HK-2 (cell line): ENCODE data around the gene CXCR5.

Source experiments
- DNase-seq: peaks from one replicate; pipeline ENCODE4 v3.0.0-alpha.2; 2018; ENCODE audit not compliant: unreplicated experiment

Gene CXCR5

DNA sequence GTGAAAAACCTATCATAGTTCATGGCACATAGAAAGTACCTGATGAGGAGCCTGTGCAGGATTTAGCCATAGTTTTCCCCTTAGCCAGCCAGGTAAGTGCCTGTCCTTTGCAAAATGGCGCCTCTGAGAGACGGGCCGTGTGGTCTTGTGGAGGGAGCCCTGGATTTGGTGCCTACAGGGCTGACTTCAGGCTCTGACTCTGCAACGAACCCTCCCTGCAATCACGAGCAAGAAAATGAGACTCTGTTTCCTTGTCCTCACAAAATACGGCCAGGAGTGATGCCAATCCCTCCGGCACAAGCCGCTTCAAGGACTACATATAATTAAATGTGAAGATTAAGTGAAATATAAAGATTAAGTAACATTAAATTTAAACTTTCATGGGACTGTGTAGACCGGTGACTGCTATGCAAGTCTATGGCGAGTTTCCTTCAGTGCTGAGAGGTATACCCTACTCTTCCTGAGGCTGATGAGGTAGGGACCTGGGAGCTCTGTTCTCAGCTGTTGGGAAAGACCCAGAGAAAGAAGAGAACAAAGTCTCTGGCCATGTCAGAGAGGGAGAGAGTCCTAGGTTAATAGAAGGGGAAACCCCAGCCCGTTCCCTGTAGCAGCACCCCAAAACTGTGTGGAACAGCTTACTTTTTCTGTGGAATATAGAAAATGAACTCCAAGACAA lies 6.1 kb upstream of the CXCR5 start:
- DNase-seq: no peak

DNA sequence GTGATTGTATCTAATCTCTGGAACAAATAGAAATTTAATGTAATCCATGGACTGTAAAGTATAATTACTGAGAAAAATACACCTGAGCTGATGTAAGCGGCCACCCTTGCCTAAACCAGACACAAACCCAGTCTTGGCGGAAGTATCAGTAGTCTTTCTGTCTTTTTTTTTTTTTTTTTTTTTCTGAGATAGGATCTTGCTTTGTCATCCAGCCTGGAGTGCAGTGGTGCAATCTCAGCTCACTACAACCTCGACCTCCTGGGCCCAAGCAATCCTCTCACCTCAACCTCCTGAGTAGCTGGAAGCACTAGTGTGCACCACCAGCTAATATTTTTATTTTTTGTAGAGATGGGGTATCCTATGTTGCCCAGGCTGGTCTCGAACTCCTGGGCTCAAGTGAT lies 5.5 kb upstream of the CXCR5 start:
- DNase-seq: no peak

DNA sequence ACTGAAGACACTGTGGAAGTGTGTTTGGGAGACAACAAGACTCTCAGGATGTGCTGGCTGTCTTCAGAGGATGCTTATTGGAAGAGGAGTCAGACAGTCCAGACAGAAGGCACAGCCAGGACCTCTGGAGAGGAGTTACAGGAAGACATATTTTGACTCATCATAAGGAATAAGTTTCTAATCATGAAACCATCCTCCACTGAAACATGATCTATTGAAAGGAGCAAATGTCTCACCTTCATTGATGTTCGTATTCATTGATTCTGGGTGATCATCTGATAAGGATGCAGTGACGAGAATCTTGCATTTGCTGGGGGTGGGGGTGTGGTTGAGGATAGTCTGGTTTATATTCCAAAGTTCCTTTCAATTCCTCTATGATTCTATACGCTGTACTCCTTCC lies 2.5 kb upstream of the CXCR5 start:
- DNase-seq: no peak

DNA sequence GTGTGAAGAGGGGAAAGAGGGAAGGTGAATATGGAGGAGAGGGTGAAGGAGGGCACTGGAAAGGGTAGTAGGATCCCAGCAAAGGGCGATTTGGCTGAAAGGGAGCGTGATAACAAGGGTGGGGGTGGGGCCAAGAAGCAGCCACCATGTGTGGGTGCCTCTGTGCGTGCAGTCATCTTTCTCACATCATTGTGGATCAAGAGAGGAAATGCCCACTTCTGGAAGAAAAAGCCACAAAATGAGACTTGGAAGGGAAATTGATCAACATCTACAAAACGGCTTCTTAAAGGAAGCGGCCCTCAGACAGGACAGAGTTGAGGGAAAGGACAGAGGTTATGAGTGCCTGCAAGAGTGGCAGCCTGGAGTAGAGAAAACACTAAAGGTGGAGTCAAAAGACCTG lies 1.2 kb upstream of the CXCR5 start:
- DNase-seq: no peak

DNA sequence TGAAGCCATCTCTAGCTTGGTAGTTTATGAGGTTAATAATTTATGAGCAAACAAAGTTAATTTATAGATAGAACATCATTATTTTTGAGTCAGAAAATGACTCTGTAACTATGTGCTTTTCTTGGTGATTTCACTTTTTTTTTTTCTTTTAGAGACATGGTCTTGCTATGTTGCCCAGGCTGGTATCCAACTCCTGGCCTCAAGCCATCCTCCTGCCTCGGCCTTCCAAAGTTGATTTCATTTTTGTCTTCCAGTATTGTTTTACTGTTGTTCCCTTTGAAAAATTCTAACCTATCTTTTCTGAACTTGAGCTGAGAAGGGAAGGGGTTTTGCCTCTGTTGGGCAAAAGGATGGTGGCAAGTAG lies 706 bp upstream of the CXCR5 start:
- no peak for DNase-seq

DNA sequence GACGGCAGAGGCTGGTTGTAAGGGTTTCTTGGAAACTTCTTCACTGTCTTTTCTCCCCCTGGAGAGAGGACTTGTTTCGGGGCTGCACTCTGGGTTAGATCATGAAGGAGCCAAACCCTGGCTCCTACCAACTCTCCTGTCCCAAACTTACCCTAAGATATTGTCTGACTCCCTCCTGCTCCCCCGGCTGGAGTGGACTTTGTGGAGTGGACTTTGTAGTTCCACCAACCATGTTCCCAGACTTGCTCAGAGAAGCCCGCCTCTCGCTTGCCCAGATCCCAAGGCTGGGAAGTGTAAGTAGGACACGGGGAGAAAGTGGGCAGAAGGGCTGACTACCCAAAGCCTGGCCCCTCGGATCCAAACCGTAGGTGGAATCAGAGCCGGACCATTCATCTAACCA lies 1.2 kb downstream of the CXCR5 start:
- DNase-seq: no peak

DNA sequence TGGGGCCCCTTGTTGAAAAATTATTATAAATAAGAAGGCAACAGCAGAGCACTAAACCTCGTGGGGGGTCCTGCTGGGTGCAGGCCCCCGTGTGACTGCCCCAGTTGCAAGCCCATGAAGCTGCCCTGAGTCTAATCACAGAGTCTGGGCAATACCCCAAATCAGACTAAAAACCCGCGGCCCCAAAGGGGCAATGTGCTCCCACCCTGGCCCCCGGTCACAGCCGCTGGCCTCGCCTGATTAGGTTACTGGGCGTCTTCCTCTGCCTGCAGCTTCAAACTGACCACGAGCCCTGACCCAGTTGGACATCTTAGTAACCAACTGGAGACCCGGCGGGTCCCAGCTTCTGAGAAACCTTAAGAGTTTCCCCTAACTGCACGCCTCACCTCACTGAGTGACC lies 1.6 kb downstream of the CXCR5 start:
- DNase-seq: no peak

DNA sequence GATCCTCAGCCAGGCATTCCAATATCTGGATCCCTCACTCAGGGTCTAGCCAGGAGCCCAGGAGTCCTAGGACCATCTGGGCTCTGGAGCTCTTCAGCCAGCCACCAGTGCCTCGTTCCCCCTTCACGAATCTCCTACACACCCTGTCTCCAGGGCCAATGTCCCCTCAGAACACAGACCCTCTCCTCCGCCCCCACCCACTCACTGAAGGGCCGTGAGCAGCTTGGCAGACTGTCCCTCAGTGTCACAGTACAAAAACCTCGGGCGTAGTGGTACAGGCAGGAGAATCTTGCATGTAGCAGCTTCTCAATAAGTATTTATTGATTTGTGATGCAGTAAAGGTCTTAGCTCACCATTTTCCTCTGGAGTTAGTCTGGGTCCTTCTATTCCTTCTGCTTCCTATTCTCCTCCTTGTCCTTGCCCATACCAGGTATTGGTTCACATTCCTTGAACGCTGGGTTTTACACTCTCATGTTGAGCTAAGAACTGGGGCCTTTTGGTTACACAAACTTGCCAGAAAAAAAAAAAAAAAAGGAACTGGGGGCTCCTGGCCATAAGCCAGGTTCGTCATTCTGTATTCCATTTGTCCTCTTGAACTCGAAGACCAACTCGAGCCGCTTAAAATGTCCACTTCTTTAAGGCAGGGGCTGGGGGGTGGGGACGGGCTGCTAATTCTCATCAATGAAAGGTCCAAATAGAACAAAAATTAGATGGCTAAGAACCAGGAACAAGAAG lies 2.3 kb downstream of the CXCR5 start:
- no peak for DNase-seq

DNA sequence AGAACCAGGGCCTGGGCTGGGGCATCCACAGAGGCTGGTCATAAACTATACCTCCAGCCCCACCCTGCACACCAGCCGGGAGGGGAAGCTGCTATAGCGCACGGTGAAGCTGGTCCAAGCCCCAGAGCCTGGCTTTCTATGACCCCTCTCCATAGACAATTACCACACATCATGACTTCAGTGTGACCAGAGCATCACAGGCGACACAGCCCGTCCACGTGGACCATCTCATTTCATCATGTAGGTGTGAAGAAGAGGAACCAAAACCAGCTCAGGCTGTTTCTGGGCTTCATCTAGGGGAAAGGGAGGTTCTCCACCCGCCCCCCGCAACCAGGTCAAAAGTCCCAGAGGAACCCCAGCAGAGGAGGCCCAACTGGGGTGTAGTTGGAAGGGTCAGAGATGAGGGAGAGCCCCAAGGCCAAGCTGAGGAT lies 3.0 kb downstream of the CXCR5 start:
- no peak for DNase-seq

DNA sequence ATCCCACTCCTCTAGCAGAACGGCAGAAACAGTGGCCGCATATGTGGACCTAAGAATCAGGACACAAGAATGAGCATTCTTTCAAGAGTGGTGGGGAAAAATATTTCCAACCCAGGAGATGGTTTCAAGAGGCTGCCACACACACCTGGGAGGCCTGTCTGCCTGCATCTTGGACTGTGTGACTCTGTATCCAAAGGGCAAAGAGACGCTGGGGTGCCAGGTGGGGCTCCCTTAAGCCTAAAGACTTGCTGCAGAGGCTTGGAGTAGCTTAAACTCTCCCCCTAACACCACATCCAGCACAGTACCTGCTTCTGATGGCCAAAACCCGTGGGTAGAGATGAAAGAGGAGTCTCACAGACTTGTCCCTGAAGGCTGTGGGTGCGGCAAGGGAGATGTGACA lies 3.5 kb downstream of the CXCR5 start:
- no peak for DNase-seq

DNA sequence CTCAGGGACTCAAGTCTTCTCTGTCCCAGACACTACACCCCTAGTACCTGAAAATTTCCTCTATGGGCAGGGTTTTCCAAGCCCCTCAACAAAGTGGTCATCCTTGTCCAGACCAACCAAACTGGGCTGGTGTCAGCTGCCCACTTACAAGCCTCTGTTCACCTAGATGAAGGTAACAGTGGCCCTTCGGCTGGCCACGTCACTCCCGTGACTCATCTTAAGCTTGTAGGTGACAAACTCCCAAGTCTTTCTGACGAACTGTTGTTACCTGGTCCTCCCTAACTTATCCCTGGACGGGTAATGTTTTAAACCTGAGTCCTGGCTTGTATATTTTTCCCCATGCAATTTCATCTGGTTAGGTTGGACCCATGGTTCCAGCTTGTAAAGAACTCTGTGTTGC lies 4.7 kb downstream of the CXCR5 start:
- no peak for DNase-seq

DNA sequence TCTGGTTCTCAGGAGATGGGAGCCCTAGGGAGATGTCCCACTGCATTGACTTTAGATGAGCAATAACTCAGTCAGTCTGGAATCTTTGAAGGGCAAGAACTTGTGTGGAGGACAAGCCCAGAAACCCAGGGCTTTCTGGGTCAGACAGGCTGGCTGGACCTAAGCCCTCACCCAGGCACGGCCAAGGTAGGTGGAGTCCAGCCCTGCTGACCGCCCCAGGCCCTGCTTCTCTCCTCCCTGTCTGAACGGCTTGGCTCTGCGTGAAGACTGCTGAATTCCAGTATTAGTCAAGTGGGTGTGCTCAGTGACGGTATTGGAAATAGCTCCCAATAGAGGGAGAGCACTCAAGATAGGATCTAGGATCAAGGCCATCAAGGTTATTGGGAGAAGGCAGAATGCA lies 6.1 kb downstream of the CXCR5 start:
- DNase-seq: no peak

DNA sequence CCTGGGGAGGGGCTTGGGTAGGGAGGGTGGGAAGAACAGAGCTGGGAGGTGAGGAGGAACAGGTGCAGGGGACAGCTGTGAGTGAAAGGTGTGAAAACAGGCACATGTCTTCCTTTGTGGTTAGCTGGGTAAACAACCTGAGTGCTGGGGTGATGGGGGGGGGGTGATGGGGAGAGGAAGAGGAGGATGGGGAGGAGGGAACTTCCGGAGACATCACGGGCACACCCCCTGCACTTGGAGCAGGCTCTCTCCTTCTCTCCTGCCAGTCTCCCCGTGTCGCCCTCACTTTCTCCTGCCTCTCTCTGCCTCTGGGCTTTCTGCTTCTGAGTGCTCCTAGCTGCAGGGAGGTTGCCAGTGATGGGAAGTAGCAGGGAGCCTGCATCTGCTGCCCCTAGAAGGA lies 8.8 kb downstream of the CXCR5 start:
- no peak for DNase-seq

DNA sequence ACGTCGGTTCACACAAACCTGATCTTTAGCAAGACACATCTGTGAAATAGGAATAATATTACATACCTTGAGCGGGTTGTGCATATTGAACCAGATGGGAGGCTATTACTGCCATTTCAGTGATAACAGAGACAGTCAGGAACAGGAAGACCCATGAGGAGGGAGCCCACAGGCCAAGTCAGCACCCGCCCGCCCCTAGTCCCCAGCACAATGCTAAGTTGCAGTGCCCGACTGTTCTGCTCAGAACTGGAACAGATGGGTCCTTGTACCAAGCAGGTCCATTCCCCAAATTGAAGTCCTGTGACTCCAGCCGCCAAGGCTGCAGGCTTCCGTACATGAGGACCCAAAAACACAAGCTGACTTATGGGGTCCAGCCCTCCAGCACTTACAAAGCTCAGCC lies 9.3 kb downstream of the CXCR5 start:
- no peak for DNase-seq

DNA sequence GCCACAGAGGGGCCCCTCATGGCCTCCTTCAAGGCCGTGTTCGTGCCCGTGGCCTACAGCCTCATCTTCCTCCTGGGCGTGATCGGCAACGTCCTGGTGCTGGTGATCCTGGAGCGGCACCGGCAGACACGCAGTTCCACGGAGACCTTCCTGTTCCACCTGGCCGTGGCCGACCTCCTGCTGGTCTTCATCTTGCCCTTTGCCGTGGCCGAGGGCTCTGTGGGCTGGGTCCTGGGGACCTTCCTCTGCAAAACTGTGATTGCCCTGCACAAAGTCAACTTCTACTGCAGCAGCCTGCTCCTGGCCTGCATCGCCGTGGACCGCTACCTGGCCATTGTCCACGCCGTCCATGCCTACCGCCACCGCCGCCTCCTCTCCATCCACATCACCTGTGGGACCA lies 10.0 kb downstream of the CXCR5 start:
- no peak for DNase-seq

DNA sequence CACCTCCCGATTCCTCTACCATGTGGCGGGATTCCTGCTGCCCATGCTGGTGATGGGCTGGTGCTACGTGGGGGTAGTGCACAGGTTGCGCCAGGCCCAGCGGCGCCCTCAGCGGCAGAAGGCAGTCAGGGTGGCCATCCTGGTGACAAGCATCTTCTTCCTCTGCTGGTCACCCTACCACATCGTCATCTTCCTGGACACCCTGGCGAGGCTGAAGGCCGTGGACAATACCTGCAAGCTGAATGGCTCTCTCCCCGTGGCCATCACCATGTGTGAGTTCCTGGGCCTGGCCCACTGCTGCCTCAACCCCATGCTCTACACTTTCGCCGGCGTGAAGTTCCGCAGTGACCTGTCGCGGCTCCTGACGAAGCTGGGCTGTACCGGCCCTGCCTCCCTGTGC lies 10.5 kb downstream of the CXCR5 start:
- DNase-seq: no peak

DNA sequence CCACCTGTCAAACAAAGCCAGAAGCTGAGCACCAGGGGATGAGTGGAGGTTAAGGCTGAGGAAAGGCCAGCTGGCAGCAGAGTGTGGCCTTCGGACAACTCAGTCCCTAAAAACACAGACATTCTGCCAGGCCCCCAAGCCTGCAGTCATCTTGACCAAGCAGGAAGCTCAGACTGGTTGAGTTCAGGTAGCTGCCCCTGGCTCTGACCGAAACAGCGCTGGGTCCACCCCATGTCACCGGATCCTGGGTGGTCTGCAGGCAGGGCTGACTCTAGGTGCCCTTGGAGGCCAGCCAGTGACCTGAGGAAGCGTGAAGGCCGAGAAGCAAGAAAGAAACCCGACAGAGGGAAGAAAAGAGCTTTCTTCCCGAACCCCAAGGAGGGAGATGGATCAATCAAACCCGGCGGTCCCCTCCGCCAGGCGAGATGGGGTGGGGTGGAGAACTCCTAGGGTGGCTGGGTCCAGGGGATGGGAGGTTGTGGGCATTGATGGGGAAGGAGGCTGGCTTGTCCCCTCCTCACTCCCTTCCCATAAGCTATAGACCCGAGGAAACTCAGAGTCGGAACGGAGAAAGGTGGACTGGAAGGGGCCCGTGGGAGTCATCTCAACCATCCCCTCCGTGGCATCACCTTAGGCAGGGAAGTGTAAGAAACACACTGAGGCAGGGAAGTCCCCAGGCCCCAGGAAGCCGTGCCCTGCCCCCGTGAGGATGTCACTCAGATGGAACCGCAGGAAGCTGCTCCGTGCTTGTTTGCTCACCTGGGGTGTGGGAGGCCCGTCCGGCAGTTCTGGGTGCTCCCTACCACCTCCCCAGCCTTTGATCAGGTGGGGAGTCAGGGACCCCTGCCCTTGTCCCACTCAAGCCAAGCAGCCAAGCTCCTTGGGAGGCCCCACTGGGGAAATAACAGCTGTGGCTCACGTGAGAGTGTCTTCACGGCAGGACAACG lies 11.7 kb downstream of the CXCR5 start:
- no peak for DNase-seq

DNA sequence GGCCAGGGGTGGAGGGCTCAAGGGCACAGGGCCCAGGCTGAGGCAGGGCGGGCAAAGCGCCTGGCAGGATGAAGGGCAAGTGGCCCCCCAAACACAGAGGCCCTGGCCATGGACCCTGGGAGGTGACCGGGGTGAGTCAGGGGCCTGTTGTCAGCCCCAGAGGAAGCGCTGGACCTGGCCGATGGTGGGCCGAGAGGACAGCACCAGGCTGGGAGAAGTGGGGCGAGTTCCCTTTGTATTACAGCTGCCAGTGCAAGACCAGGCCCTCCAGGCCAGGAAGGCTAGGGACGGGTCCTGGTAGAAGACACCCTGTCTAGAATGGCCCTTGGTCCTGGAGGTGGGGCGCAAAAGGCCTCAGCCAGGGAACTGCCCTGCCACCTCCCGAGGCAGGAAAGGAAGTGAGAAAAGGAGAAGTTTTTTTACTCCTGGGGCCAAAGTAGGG lies 12.8 kb downstream of the CXCR5 start:
- DNase-seq: no peak

DNA sequence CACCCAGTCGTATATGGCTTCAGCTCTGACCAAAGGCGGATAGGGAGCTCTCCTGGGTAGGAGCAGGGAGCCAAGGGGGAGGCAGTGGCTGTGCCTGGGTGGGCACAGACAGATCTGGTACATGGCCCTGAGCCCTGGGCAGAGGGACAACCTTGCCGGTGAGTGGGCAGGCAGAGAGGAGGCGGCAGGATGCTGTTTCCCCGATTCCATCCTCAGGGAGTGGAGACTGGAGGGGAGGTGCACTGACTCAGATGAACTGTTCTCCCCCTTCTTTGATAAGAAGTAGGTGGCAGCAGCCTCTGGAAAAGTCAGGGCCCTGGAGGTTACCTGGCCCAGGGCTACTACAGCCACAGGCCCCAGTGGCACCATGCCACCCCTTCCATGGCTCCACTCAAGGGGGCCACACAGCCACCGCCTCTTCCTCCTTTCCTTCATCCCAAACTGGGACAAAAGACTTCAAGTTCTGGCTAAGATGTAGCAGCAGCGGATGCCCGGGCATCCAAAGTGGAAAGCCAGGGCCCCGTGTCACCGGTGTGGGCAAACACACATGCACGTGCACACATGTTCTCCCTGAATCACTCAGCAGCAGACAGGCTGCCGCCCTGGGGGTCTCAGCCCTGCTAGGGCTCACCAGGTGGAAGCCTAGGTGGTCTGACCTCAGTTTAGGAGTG lies 13.4 kb downstream of the CXCR5 start:
- DNase-seq: no peak

DNA sequence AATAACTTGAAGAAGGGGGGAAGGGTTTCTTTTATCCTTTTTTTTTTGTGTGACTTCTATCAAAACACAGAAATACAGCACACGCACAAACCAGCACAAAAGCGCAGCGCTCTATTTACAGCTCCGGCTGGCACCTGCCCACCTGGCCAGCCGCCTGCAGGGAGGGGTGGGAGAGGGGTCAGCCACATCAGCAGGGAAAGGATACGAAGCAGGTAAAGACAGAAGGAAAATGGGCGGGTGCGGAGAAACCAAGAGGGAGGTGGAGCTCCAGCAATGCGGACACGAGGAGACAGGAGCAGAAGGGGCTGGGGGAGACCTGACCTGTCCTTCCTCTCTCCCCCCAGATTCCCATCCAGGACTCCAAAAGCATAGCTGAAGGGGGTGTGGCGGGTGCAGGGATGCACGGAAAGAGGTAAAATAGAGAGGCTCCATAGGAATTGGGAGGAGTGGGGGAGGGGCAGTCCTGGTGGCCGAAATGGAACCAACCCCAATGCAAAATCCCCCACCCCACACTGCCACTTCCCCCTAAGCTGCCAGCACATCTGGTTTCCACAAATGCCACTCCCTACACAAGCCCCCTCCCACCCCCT lies 14.1 kb downstream of the CXCR5 start:
- DNase-seq: no peak

DNA sequence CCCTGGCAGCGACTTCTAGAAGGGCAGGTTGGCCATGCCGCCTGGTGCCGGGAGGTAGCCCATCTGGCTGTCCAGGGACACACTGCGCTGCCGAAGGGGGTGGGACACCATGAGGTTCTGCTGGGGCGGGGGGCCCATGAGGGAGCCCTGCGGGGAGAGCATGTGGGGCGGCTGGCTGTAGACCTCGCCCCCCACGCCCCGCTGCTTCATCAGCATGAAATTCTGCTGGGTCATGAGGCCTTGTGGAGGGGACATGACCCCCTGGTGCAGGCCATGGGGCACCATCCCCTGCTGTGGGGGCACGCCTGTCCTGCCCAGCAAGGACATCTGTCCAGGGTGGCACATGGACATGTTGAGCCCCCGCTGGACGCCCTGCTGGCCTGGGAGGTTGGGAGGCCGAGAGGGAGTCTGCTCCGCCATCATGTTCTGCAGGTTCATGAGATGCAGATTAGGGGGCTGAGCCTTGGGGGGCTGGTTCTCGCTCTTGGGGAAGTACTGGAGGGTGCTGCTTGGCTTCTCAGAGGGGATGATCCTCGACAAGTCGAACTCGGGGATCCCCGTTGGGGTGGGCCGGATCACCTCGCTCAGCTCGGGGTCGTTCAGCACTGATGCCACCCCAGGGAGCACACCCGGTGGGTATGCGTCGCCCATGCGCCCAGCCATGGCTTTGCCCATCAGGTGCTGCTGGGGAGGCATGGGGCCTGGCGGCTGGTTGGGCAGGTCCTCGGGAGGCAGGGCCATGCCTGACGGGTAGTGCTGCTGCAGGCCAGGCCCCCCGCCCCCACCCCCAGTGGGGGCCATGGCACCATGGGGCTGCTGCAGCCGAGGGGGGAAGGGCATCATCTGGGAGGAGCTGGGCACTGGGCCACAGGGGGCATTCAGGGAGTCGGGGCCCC lies 15.0 kb downstream of the CXCR5 start:
- no peak for DNase-seq
